K562 (cell line): Measurements from ENCODE around the gene MPI. TPM values are rescaled to one million over a fixed set of nuclear protein-coding genes. Genes with fewer than 3 reads are reported as not detected.

Source experiments
- EP400 ChIP-seq: fragments of 450-650 bp; IDR thresholded peaks from 2 replicates; pipeline ENCODE4 v1.6.1; 2017; ENCODE audit warnings: antibody characterized with exemption, mild to moderate bottlenecking, moderate library complexity
- MTF1 ChIP-seq: fragments of 250-450 bp; sonication (Bioruptor Pico); IDR thresholded peaks from 2 replicates; pipeline ENCODE4 v1.9.0; 2021; ENCODE audit warnings: moderate library complexity, mild to moderate bottlenecking, inconsistent platforms, borderline replicate concordance
- NUFIP1 ChIP-seq: fragments of 450-650 bp; IDR thresholded peaks from 2 replicates; pipeline ENCODE4 v1.6.1; 2018; ENCODE audit not compliant: partially characterized antibody
- OTX1 ChIP-seq: fragments of 450-650 bp; formaldehyde crosslinking; IDR thresholded peaks from 2 replicates; pipeline ENCODE4 v1.4.0; 2022; ENCODE audit warnings: mild to moderate bottlenecking
- RAD51 ChIP-seq: fragments of 450-650 bp; IDR thresholded peaks from 2 replicates; pipeline ENCODE4 v1.7.1; 2016; ENCODE audit warnings: low read depth, mild to moderate bottlenecking, borderline replicate concordance
- SREBF2 ChIP-seq: sonication (generic); formaldehyde crosslinking; IDR thresholded peaks from 2 replicates; pipeline ENCODE4 v1.4.0; 2020; ENCODE audit warnings: mild to moderate bottlenecking, missing genetic modification reagents
- polyA plus RNA-seq, 8 experiments: library from polyadenylated mRNA; depleted of rRNA in 4 of 8; stranded (reverse) in 5 of 8; unstranded in 3 of 8; fragments of >200 nt; fragmentation: Nextera tagmentation in 2 of 8; fragmentation: Illumina TruSeq in 1 of 8; extraction: Ambion mirVana in 2 of 8; extraction: Trizol in 1 of 8; gene quantifications; 2 replicates each; pipeline versions ENCODE4 v1.2.1 to v1.2.3, GENCODE V29; 2011 to 2014; ENCODE audit warnings: inconsistent platforms in 1 of 8, missing spikeins in 1 of 8
- total RNA-seq, 7 experiments: library from RNA; depleted of rRNA in 6 of 7; stranded (reverse); fragments of >200 nt in 6 of 7; fragmentation: Illumina TruSeq in 2 of 7; extraction: Trizol in 2 of 7; gene quantifications; 2 replicates each; pipeline versions ENCODE4 v1.2.1 to v1.2.3, GENCODE V29; 2011 to 2021; ENCODE audit warnings: low replicate concordance in 1 of 7
- TF ChIP-seq, protein P1 (sequence below): fragments of 250-450 bp; sonication (Bioruptor Pico); IDR thresholded peaks from 2 replicates; pipeline ENCODE4 v1.8.0; 2022; ENCODE audit warnings: moderate library complexity, mild to moderate bottlenecking, inconsistent platforms
- TF ChIP-seq, protein P2 (sequence below): sonication (generic); formaldehyde crosslinking; IDR thresholded peaks from 2 replicates; pipeline ENCODE4 v1.8.0; 2022; ENCODE audit warnings: mild to moderate bottlenecking, missing genetic modification reagents

The MPI gene
- total and polyA plus RNA-seq, 9 of the 15 experiments (the other 6 are each of a cell fraction or from before 2014, with no cell fraction given) = 30.7 to 105 (median 40.5) TPM

DNA sequence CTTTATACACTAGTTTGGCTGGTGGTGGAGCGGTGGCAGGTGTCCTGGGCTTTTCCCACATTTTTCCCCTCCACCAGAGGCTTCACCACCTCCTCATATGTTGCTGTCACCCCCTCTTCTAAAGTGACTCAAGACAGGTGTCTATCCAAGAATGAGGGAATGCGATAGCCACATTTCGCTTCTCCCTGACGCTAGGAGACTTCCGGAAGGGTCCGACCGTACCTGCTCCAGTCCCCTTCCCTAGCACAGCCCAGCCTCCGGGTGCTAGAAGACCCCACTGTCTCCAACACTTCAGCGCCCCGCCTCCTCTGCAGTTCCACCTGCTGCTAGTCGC is 17.2 kb upstream of the MPI start (continued):
- no peak for TF ChIP-seq RAD51
- TF ChIP-seq EP400 = no peak
- TF ChIP-seq, protein P1, sequence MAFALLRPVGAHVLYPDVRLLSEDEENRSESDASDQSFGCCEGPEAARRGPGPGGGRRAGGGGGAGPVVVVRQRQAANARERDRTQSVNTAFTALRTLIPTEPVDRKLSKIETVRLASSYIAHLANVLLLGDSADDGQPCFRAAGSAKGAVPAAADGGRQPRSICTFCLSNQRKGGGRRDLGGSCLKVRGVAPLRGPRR = no peak
- no peak for TF ChIP-seq OTX1
- TF ChIP-seq SREBF2 (CRISPR knock-in tag) = no peak
- no peak for TF ChIP-seq MTF1 (CRISPR knock-in tag)
- no peak for TF ChIP-seq NUFIP1
- TF ChIP-seq, protein P2, sequence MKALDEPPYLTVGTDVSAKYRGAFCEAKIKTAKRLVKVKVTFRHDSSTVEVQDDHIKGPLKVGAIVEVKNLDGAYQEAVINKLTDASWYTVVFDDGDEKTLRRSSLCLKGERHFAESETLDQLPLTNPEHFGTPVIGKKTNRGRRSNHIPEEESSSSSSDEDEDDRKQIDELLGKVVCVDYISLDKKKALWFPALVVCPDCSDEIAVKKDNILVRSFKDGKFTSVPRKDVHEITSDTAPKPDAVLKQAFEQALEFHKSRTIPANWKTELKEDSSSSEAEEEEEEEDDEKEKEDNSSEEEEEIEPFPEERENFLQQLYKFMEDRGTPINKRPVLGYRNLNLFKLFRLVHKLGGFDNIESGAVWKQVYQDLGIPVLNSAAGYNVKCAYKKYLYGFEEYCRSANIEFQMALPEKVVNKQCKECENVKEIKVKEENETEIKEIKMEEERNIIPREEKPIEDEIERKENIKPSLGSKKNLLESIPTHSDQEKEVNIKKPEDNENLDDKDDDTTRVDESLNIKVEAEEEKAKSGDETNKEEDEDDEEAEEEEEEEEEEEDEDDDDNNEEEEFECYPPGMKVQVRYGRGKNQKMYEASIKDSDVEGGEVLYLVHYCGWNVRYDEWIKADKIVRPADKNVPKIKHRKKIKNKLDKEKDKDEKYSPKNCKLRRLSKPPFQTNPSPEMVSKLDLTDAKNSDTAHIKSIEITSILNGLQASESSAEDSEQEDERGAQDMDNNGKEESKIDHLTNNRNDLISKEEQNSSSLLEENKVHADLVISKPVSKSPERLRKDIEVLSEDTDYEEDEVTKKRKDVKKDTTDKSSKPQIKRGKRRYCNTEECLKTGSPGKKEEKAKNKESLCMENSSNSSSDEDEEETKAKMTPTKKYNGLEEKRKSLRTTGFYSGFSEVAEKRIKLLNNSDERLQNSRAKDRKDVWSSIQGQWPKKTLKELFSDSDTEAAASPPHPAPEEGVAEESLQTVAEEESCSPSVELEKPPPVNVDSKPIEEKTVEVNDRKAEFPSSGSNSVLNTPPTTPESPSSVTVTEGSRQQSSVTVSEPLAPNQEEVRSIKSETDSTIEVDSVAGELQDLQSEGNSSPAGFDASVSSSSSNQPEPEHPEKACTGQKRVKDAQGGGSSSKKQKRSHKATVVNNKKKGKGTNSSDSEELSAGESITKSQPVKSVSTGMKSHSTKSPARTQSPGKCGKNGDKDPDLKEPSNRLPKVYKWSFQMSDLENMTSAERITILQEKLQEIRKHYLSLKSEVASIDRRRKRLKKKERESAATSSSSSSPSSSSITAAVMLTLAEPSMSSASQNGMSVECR (CRISPR knock-in tag) = 0 out of 2 replicates have a peak, but pooled peaks have one; percentile 11
